H9 (cell line): ENCODE data around the gene PBX4. TPM values are rescaled to one million over a fixed set of nuclear protein-coding genes. Genes with fewer than 3 reads are reported as not detected.

Experiments used
- DNase-seq: peaks from one replicate; pipeline ENCODE4 v3.0.0-alpha.2; 2017
- H2AFZ ChIP-seq: one replicate; pipeline ENCODE4 v1.6.1; 2013; ENCODE audit warnings: mild to moderate bottlenecking, low read length, control low read depth, moderate library complexity
- H2AK5ac ChIP-seq: 2 replicates; pipeline ENCODE4 v1.6.1; 2013; ENCODE audit warnings: low read length, control low read depth, mixed read lengths; ENCODE audit not compliant: insufficient read length
- H2BK120ac ChIP-seq: one replicate; pipeline ENCODE4 v1.6.1; 2013; ENCODE audit warnings: low read depth, mild to moderate bottlenecking, low read length, control low read depth, inconsistent platforms; ENCODE audit not compliant: poor library complexity, severe bottlenecking
- H2BK12ac ChIP-seq: 2 replicates; pipeline ENCODE4 v1.6.1; 2013; ENCODE audit warnings: low read length, control low read depth, mixed read lengths, low read depth; ENCODE audit not compliant: insufficient read length
- H2BK15ac ChIP-seq: 2 replicates; pipeline ENCODE4 v1.6.1; 2013; ENCODE audit warnings: low read depth, low read length, control low read depth
- H2BK20ac ChIP-seq: one replicate; pipeline ENCODE4 v1.6.1; 2013; ENCODE audit warnings: low read depth, mild to moderate bottlenecking, low read length, control low read depth, inconsistent platforms; ENCODE audit not compliant: poor library complexity, severe bottlenecking
- H2BK5ac ChIP-seq: 2 replicates; pipeline ENCODE4 v1.6.1; 2013; ENCODE audit warnings: low read length, control low read depth, mixed read lengths; ENCODE audit not compliant: insufficient read length
- H3K14ac ChIP-seq: 2 replicates; pipeline ENCODE4 v1.6.1; 2013; ENCODE audit warnings: low read length, control low read depth; ENCODE audit not compliant: insufficient read depth
- H3K18ac ChIP-seq: 2 replicates; pipeline ENCODE4 v1.6.1; 2013; ENCODE audit warnings: low read depth, mild to moderate bottlenecking, mixed read lengths, low read length, control low read depth; ENCODE audit not compliant: insufficient read length
- H3K23ac ChIP-seq: 2 replicates; pipeline ENCODE4 v1.6.1; 2013; ENCODE audit warnings: low read length, control low read depth, mixed read lengths, low read depth; ENCODE audit not compliant: insufficient read length
- H3K23me2 ChIP-seq: 2 replicates; pipeline ENCODE4 v1.6.1; 2013; ENCODE audit warnings: low read depth, mild to moderate bottlenecking, mixed read lengths, low read length, control low read depth; ENCODE audit not compliant: insufficient read length, poor library complexity, severe bottlenecking
- H3K27ac ChIP-seq: 2 replicates; pipeline ENCODE4 v1.5.1; 2013; ENCODE audit warnings: low read length, control low read depth, mixed read lengths, low read depth; ENCODE audit not compliant: insufficient read length
- H3K27me3 ChIP-seq: 2 replicates; pipeline ENCODE4 v1.6.1; 2013; ENCODE audit warnings: low read length, control low read depth, inconsistent platforms; ENCODE audit not compliant: insufficient read depth
- H3K4ac ChIP-seq: 2 replicates; pipeline ENCODE4 v1.6.1; 2013; ENCODE audit warnings: low read depth, mild to moderate bottlenecking, control low read depth, inconsistent platforms, low read length, moderate library complexity
- H3K4me1 ChIP-seq: 2 replicates; pipeline ENCODE4 v1.6.1; 2013; ENCODE audit warnings: low read length, control low read depth, inconsistent platforms; ENCODE audit not compliant: insufficient read depth
- H3K4me2 ChIP-seq: 2 replicates; pipeline ENCODE4 v1.6.1; 2013; ENCODE audit warnings: low read length, control low read depth, mixed read lengths; ENCODE audit not compliant: insufficient read length, insufficient read depth
- H3K56ac ChIP-seq: 2 replicates; pipeline ENCODE4 v1.6.1; 2013; ENCODE audit warnings: low read depth, mild to moderate bottlenecking, mixed read lengths, low read length, control low read depth; ENCODE audit not compliant: insufficient read length
- H3K79me1 ChIP-seq: 2 replicates; pipeline ENCODE4 v1.6.1; 2013; ENCODE audit warnings: low read depth, mild to moderate bottlenecking, moderate library complexity, low read length, control low read depth, inconsistent platforms; ENCODE audit not compliant: insufficient read depth, poor library complexity, severe bottlenecking
- H3K79me2 ChIP-seq: 2 replicates; pipeline ENCODE4 v1.6.1; 2013; ENCODE audit warnings: low read length, control low read depth, inconsistent platforms; ENCODE audit not compliant: insufficient read depth
- H3K9ac ChIP-seq: 2 replicates; pipeline ENCODE4 v1.6.1; 2013; ENCODE audit warnings: low read length, control low read depth, mixed read lengths; ENCODE audit not compliant: insufficient read length; ENCODE audit errors: extremely low read depth
- H3K9me3 ChIP-seq: one replicate; pipeline ENCODE4 v1.6.1; 2013; ENCODE audit warnings: low read depth, low read length, inconsistent platforms; ENCODE audit not compliant: control insufficient read depth
- H3T11ph ChIP-seq: one replicate; pipeline ENCODE4 v1.6.1; 2013; ENCODE audit warnings: mild to moderate bottlenecking, low read length, control low read depth, inconsistent platforms
- H4K20me1 ChIP-seq: one replicate; pipeline ENCODE4 v1.6.1; 2013; ENCODE audit not compliant: control insufficient read depth, insufficient read length, insufficient read depth
- H4K5ac ChIP-seq: 2 replicates; pipeline ENCODE4 v1.6.1; 2013; ENCODE audit warnings: low read depth, mild to moderate bottlenecking, mixed read lengths, low read length, control low read depth; ENCODE audit not compliant: insufficient read length
- H4K8ac ChIP-seq: replicated peaks from 2 replicates; pipeline ENCODE4 v1.6.1; 2013; ENCODE audit warnings: low read length, control low read depth, mixed read lengths, low read depth; ENCODE audit not compliant: insufficient read length
- H4K91ac ChIP-seq: 2 replicates; pipeline ENCODE4 v1.6.1; 2013; ENCODE audit warnings: low read depth, mild to moderate bottlenecking, moderate library complexity, mixed read lengths, low read length, control low read depth; ENCODE audit not compliant: insufficient read length
- H3K27ac Mint-ChIP-seq, 3 experiments: 2 replicates in 2 of 3; 3 replicates in 1 of 3; pipeline ENCODE4 v1.8.0; 2020 to 2021; ENCODE audit warnings: mixed read lengths in 3 of 3, mild to moderate bottlenecking in 1 of 3, moderate library complexity in 1 of 3
- H3K27me3 Mint-ChIP-seq: 2 replicates; pipeline ENCODE4 v1.8.0; 2021; ENCODE audit warnings: low read depth, mild to moderate bottlenecking, moderate library complexity, mixed read lengths
- H3K36me3 Mint-ChIP-seq, 3 experiments: 2 replicates in 2 of 3; 3 replicates in 1 of 3; pipeline ENCODE4 v1.8.0; 2020 to 2021; ENCODE audit warnings: low read depth in 3 of 3, mixed read lengths in 3 of 3; ENCODE audit not compliant: insufficient read depth in 1 of 3
- H3K4me1 Mint-ChIP-seq, 2 experiments: 2 replicates each; pipeline ENCODE4 v1.8.0; 2020; ENCODE audit warnings: mixed read lengths in 2 of 2
- H3K4me3 Mint-ChIP-seq, 2 experiments: 2 replicates in 1 of 2; 3 replicates in 1 of 2; pipeline ENCODE4 v1.8.0; 2020 to 2021; ENCODE audit warnings: mild to moderate bottlenecking in 2 of 2, mixed read lengths in 2 of 2, moderate library complexity in 1 of 2
- H3K9me3 Mint-ChIP-seq, 2 experiments: 2 replicates in 1 of 2; 3 replicates in 1 of 2; pipeline ENCODE4 v1.8.0; 2020; ENCODE audit warnings: mild to moderate bottlenecking in 2 of 2, mixed read lengths in 2 of 2, moderate library complexity in 1 of 2
- WGBS: extraction: QIAGEN DNeasy Blood & Tissue Kit; methylation state at CpG from one replicate; pipeline ENCODE4 v1.1.7; 2013; ENCODE audit warnings: missing lambda C conversion rate, low lambda C conversion rate, mixed read lengths; ENCODE audit not compliant: insufficient read length; ENCODE audit errors: extremely low coverage; 5-methylcytosine and 5-hydroxymethylcytosine counted together
- total RNA-seq: library from RNA; stranded (reverse); gene quantifications from 2 replicates; pipeline ENCODE4 v1.2.1, GENCODE V29; 2021
- TF ChIP-seq, protein P1 (sequence below): fragments of 200-600 bp; sonication (generic); conservative IDR thresholded peaks from 3 replicates; pipeline ENCODE4 v1.8.0; 2021; ENCODE audit warnings: antibody characterized with exemption, mild to moderate bottlenecking

PBX4 gene
- total RNA-seq, 1 experiment from 2014 or later: 3.3 TPM

DNA sequence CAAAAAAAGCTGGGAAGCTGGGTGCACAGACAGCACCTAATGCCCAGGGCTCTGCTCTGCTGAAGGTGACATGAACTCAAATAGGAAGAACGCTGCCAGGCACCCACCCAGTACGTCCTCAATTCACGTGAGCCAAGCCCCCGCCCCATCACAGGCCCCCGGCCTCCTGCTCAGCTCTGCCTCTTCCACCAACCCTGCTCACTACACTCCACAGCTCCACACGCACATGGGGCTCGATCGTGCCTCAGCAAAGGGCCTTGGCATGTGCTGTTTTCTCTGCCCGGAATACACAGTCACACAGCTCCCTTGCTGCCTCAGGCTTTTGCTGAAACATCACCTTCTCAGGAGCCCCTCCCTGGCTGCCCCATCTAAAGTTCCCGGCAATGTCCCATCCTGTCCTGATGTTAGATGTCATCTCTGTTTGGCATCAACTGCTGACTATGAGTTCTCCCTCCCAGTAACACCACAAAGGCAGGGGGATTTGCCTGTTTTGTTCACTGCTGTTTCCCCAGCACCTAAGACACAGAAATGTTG lies 42.7 kb upstream of the PBX4 start:
- TF ChIP-seq, protein P1, sequence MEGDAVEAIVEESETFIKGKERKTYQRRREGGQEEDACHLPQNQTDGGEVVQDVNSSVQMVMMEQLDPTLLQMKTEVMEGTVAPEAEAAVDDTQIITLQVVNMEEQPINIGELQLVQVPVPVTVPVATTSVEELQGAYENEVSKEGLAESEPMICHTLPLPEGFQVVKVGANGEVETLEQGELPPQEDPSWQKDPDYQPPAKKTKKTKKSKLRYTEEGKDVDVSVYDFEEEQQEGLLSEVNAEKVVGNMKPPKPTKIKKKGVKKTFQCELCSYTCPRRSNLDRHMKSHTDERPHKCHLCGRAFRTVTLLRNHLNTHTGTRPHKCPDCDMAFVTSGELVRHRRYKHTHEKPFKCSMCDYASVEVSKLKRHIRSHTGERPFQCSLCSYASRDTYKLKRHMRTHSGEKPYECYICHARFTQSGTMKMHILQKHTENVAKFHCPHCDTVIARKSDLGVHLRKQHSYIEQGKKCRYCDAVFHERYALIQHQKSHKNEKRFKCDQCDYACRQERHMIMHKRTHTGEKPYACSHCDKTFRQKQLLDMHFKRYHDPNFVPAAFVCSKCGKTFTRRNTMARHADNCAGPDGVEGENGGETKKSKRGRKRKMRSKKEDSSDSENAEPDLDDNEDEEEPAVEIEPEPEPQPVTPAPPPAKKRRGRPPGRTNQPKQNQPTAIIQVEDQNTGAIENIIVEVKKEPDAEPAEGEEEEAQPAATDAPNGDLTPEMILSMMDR: no peak
- Mint-ChIP-seq H3K27me3 (no peaks in the 10 kb centered on the region), H3K4me3 (peak overlapping the region; percentile 86 to 95), H3K27ac (peak overlapping the region in 2 of 3 experiments; percentile 9 to 48; a peak in 2 of 7 replicates), H3K4me1 (peaks cover 19 to 20% of the 10 kb centered on the region in 2 experiments), H3K9me3 (no peaks in the 10 kb centered on the region), H3K36me3 (peaks cover 29 to 50% (median 44%) of the 10 kb centered on the region in 3 experiments)
- peak; percentile 24 for DNase-seq
- Histone ChIP-seq H3T11ph (no peak overlapping the region), H3K56ac (no peak overlapping the region), H3K27ac (no peak overlapping the region), H3K4me1 (peaks cover 6% of the 10 kb centered on the region; the same call in 1 of the 2 replicates), H3K79me2 (peaks cover 20% of the 10 kb centered on the region; the same call in 1 of the 2 replicates), H3K23ac (no peak overlapping the region), H2BK12ac (no peak overlapping the region), H2BK5ac (no peak overlapping the region), H2AK5ac (no peak overlapping the region), H2BK120ac (no peak overlapping the region), H4K91ac (no peak overlapping the region), H3K27me3 (no peaks in the 10 kb centered on the region), H3K18ac (no peak overlapping the region), H3K4ac (no peak overlapping the region), H4K20me1 (no peaks in the 10 kb centered on the region), H3K9ac (no peak overlapping the region), H3K4me2 (peak overlapping the region; percentile 89), H3K14ac (no peak overlapping the region), H3K23me2 (no peaks in the 10 kb centered on the region), H4K8ac (no peak overlapping the region), H4K5ac (no peak overlapping the region), H2BK20ac (no peak overlapping the region), H3K79me1 (peaks cover 5% of the 10 kb centered on the region), H2BK15ac (no peak overlapping the region), H3K9me3 (no peaks in the 10 kb centered on the region), H2AFZ (no peak overlapping the region)
- no CpG with 5 or more reads among the region's 10 CpGs for WGBS
